LNCaP clone FGC (cell line): Measurements from ENCODE around the gene CLMN.
A peak's percentile ranks its signal among the peaks of the same experiment; 100 is the strongest.

ENCODE experiments used
- DNase-seq: peaks from one replicate; pipeline ENCODE4 v3.0.0-alpha.2; 2011; ENCODE audit warnings: low read depth
- H3K4me3 ChIP-seq: 2 replicates; pipeline ENCODE4 v1.5.1; 2011; ENCODE audit warnings: mild to moderate bottlenecking, low read depth, low read length, control low read depth
- TF ChIP-seq, protein P1 (sequence below): IDR thresholded peaks from 2 replicates; pipeline ENCODE4 v1.5.1; 2012; ENCODE audit warnings: mild to moderate bottlenecking; ENCODE audit not compliant: control insufficient read depth, insufficient read depth; ENCODE audit errors: extremely low read depth

The CLMN gene

DNA sequence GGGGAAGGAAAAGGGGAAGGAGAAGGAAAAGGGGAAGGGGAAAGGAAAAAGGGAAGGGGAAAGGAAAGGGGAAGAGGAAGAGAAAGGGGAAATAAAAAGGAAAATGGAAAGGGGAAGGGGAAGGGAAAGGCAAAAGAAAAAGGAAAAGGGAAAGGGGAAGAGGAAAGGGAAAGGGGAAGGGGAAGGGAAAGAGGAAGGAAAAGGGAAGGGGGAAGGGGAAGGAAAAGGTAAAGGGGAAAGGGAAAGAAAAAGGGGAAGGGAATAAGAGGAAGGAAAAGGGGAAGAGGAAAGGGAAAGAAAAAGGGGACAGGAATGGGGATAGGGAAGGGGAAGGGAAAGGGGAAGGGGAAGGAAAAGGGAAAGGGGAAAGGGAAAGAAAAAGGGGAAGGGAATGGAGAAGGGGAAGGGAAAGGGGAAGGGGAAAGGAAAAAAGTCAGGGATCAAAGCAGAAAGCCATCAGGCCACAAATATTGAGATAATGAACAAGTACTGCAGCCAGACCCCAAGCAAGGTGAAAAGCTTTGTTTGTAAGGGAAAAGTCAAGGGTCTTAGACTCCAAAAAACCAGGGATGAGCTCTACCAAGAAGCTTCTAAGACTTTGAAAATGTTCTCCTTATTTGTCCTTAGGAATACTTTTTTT, 182.4 kb downstream of the CLMN start:
- TF ChIP-seq, protein P1, sequence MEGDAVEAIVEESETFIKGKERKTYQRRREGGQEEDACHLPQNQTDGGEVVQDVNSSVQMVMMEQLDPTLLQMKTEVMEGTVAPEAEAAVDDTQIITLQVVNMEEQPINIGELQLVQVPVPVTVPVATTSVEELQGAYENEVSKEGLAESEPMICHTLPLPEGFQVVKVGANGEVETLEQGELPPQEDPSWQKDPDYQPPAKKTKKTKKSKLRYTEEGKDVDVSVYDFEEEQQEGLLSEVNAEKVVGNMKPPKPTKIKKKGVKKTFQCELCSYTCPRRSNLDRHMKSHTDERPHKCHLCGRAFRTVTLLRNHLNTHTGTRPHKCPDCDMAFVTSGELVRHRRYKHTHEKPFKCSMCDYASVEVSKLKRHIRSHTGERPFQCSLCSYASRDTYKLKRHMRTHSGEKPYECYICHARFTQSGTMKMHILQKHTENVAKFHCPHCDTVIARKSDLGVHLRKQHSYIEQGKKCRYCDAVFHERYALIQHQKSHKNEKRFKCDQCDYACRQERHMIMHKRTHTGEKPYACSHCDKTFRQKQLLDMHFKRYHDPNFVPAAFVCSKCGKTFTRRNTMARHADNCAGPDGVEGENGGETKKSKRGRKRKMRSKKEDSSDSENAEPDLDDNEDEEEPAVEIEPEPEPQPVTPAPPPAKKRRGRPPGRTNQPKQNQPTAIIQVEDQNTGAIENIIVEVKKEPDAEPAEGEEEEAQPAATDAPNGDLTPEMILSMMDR: no peak
- no peak for DNase-seq
- peak overlapping the region; percentile 6 for H3K4me3 ChIP-seq

DNA sequence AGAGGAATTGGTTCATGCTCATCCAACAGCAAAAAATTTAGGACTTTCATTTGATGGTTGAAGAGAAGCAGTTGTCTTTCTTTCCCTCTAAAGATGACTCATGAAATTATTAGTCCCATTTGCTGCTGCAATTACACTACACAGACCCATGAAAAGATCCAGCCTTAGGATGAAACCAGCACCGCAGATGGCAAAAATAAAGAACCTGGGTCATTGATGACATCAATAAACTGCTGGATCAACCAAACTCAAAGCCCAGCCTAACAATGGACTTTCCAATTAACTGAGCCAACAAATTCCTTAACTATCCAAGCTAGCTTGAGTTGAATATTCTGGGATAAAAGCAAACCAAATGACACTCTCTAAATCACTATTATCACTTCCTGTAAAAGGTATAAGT, 183.1 kb downstream of the CLMN start:
- TF ChIP-seq, protein P1: no peak
- no peak for DNase-seq
- no peak overlapping the region for H3K4me3 ChIP-seq

DNA sequence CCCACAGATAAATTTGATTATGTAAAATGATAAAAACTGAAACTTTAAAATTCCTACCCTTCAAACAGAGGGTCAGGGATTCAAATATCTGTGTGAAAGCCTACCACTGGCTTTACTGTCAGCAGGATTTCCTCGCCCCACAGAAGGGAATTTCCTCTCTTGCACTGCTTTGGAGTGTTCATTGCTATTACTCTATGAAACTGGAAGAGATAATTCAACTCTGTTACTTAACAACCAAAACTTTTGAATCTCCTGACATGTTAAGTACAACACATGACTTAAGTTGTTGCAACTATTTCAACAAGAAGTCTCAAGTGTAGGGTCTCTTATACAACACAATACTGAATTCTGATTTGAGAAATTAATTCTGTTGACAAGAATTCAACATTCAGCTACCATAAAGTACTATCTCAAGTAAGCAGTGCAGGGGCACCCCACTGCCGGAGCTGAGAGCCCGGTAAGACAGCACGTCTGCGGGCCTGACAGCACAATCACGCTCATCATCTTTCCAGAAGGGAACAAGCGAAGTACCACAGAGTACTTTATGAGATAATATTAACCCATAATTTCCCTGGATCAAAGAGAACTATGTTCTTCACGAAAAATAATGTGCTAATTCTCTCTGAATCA, 185.3 kb downstream of the CLMN start:
- TF ChIP-seq, protein P1: no peak
- H3K4me3 ChIP-seq: no peak overlapping the region
- DNase-seq: no peak

DNA sequence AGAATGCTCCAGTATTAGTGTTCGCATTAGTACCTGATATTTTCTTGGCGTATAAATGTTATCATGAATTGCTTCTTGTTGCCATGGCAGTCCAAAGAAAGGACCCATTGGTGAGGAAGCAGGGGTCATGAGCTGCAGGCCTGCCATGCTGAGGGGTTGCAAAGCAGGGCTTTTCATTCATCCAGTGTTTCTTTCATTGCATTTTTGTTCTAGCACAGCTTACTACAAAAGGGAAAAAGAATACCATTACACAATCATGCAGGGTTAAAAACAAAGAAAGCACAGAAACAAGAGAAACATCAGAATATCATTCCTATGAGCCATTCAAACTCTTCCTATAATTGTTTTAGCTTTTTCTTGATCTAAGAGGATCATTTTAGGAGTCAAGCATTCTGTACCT, 186.4 kb downstream of the CLMN start:
- no peak for DNase-seq
- TF ChIP-seq, protein P1: no peak
- no peak overlapping the region for H3K4me3 ChIP-seq

DNA sequence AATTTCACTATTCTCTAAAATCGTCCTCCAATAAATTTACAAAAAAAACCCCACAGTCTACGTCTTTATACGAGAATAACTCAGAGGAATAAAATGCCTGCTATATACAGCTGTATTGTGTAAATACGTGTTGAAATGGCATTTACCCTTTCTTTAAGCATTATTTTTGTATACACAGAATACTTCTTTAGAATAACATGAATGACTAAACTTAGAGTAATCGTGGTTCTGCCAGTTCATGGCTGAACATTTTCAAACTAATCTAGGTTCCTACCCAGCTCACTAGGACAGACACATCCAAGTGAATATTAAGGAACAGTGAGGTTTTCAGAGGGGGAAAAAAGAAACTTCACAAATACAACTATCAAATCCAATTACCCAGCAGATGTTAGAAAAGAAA, 186.9 kb downstream of the CLMN start:
- DNase-seq: no peak
- H3K4me3 ChIP-seq: no peak overlapping the region
- TF ChIP-seq, protein P1: no peak
